Measurements from ENCODE around the gene MRNIP. TPM values are rescaled to one million over a fixed set of nuclear protein-coding genes. Genes with fewer than 3 reads are reported as not detected.

Gene MRNIP
- total RNA-seq, 1 experiment from 2014 or later: 37.8 TPM

- POLR2A ChIA-PET: no interaction called here
- Mint-ChIP-seq H3K9me3 (ENCODE audit: unreplicated experiment) (no peaks in the 10 kb centered on the region), H3K27me3 (ENCODE audit: insufficient read depth, unreplicated experiment) (no peaks in the 10 kb centered on the region), H3K27ac (ENCODE audit: unreplicated experiment) (peak overlapping the region; percentile 80), H3K36me3 (ENCODE audit: insufficient read depth, unreplicated experiment) (peaks cover 36% of the 10 kb centered on the region), H3K4me1 (ENCODE audit: low read depth, unreplicated experiment) (peaks cover 6% of the 10 kb centered on the region), H3K4me3 (ENCODE audit: unreplicated experiment) (peak overlapping the region; percentile 82)
- no peaks in the 10 kb centered on the region for H3K9me3 ChIP-seq
- DNase-seq: peak in 1 of 2 experiments; percentile 42
- intact Hi-C loops (cut with micrococcal nuclease; ENCODE audit: unreplicated experiment): loop anchor here (5.0 kb wide), 1 partner anchor 50 kb away; the partner anchor contains the start of gene MRNIP
- no peak for TF ChIP-seq CTCF (IDR thresholded peaks at IDR 0.05; ENCODE audit: insufficient read depth in 1 of 2, low read depth in 1 of 2, low read length in 1 of 2, severe bottlenecking in 1 of 2, unreplicated experiment in 1 of 2)
- no peaks in the 10 kb centered on the region for H3K27me3 ChIP-seq (replicated peaks; ENCODE audit: control insufficient read depth, insufficient read depth, low read length)
- CTCF ChIA-PET: interaction anchor here (0.6 kb wide), 1 partner anchor 144 kb away, joined by 3 read pairs; no protein-coding TSS in a partner anchor
- peaks cover 4% of the 10 kb centered on the region; the same call in 1 of the 2 replicates for H3K4me1 ChIP-seq
- H3K36me3 ChIP-seq (ENCODE audit: control insufficient read depth, insufficient read depth, low read length): peaks cover 3% of the 10 kb centered on the region
- no TSS peak for BruUV-seq (replicated peaks)
- H3K4me3 ChIP-seq (ENCODE audit: low read depth, low read length): peak overlapping the region; percentile 76
Observed at GRCh38 chr5:179906795-179907555, 48.4 kb upstream of the MRNIP start.

- peaks cover 39% of the 10 kb centered on the region for H3K36me3 Mint-ChIP-seq (ENCODE audit: insufficient read depth, unreplicated experiment)
- ChIA-PET POLR2A (no interaction called here), CTCF (no interaction called here)
- H3K27ac Mint-ChIP-seq (ENCODE audit: unreplicated experiment): peak overlapping the region; percentile 26
- no peaks in the 10 kb centered on the region for H3K27me3 Mint-ChIP-seq (ENCODE audit: insufficient read depth, unreplicated experiment)
- peak overlapping the region; percentile 76 for H3K4me3 ChIP-seq (ENCODE audit: low read depth, low read length)
- H3K4me1 Mint-ChIP-seq (ENCODE audit: low read depth, unreplicated experiment): peaks cover 6% of the 10 kb centered on the region
- no peaks in the 10 kb centered on the region for H3K9me3 Mint-ChIP-seq (ENCODE audit: unreplicated experiment)
- no peaks in the 10 kb centered on the region for H3K27me3 ChIP-seq (replicated peaks; ENCODE audit: control insufficient read depth, insufficient read depth, low read length)
- no TSS peak for BruUV-seq (replicated peaks)
- no peak for DNase-seq
- TF ChIP-seq CTCF (IDR thresholded peaks at IDR 0.05; ENCODE audit: insufficient read depth in 1 of 2, low read depth in 1 of 2, low read length in 1 of 2, severe bottlenecking in 1 of 2, unreplicated experiment in 1 of 2): no peak
- H3K4me3 Mint-ChIP-seq (ENCODE audit: unreplicated experiment): peak overlapping the region; percentile 82
- peaks cover 3% of the 10 kb centered on the region for H3K36me3 ChIP-seq (ENCODE audit: control insufficient read depth, insufficient read depth, low read length)
- peaks cover 4% of the 10 kb centered on the region; the same call in 1 of the 2 replicates for H3K4me1 ChIP-seq
- intact Hi-C loops (cut with micrococcal nuclease; ENCODE audit: unreplicated experiment): loop anchor here (5.0 kb wide), 1 partner anchor 49 kb away; the partner anchor contains the start of gene MRNIP
- H3K9me3 ChIP-seq: no peaks in the 10 kb centered on the region
Observed at GRCh38 chr5:179906294-179906794, 47.7 kb upstream of the MRNIP start.

GRCh38 chr5:179905161-179905560 is 46.5 kb upstream of the MRNIP start:
- DNase-seq: no peak
- no peaks in the 10 kb centered on the region for H3K27me3 Mint-ChIP-seq (ENCODE audit: insufficient read depth, unreplicated experiment)
- no TSS peak for BruUV-seq (replicated peaks)
- intact Hi-C loops (cut with micrococcal nuclease; ENCODE audit: unreplicated experiment): loop anchor here (5.0 kb wide), 1 partner anchor 48 kb away; the partner anchor contains the start of gene MRNIP
- Histone ChIP-seq H3K9me3 (no peaks in the 10 kb centered on the region), H3K36me3 (ENCODE audit: control insufficient read depth, insufficient read depth, low read length) (peaks cover 3% of the 10 kb centered on the region), H3K4me1 (peaks cover 4% of the 10 kb centered on the region; the same call in 1 of the 2 replicates), H3K4me3 (ENCODE audit: low read depth, low read length) (no peak overlapping the region), H3K27me3 (replicated peaks; ENCODE audit: control insufficient read depth, insufficient read depth, low read length) (no peaks in the 10 kb centered on the region)
- H3K36me3 Mint-ChIP-seq (ENCODE audit: insufficient read depth, unreplicated experiment): peaks cover 47% of the 10 kb centered on the region
- no peak for TF ChIP-seq CTCF (IDR thresholded peaks at IDR 0.05; ENCODE audit: insufficient read depth in 1 of 2, low read depth in 1 of 2, low read length in 1 of 2, severe bottlenecking in 1 of 2, unreplicated experiment in 1 of 2)
- H3K9me3 Mint-ChIP-seq (ENCODE audit: unreplicated experiment): no peaks in the 10 kb centered on the region
- no peak overlapping the region for H3K4me3 Mint-ChIP-seq (ENCODE audit: unreplicated experiment)
- no peak overlapping the region for H3K27ac Mint-ChIP-seq (ENCODE audit: unreplicated experiment)
- ChIA-PET POLR2A (no interaction called here), CTCF (no interaction called here)
- peaks cover 6% of the 10 kb centered on the region for H3K4me1 Mint-ChIP-seq (ENCODE audit: low read depth, unreplicated experiment)

Data from Caco-2 (cell line).